Subcutaneous adipose tissue (tissue), 4 donors: Measurements from ENCODE around the gene OSBPL7. TPM values are rescaled to one million over a fixed set of nuclear protein-coding genes. Genes with fewer than 3 reads are reported as not detected.

ENCODE experiments used
- total RNA-seq, 4 donors: library from RNA; depleted of rRNA; stranded (reverse); fragments of >200 nt; gene quantifications; one replicate each; pipeline ENCODE4 v1.1.0, GENCODE V29; 2016
- TF ChIP-seq, protein P1 (sequence below): fragments of 450-650 bp; IDR thresholded peaks from one replicate; pipeline ENCODE4 v1.5.1; 2016; ENCODE audit warnings: low read depth, mild to moderate bottlenecking, control low read depth, antibody characterized with exemption, moderate library complexity

Gene OSBPL7
- total RNA-seq, 4 donors from 2014 or later, result 2.2 to 4.1 (median 2.5) TPM

- TF ChIP-seq, protein P1, sequence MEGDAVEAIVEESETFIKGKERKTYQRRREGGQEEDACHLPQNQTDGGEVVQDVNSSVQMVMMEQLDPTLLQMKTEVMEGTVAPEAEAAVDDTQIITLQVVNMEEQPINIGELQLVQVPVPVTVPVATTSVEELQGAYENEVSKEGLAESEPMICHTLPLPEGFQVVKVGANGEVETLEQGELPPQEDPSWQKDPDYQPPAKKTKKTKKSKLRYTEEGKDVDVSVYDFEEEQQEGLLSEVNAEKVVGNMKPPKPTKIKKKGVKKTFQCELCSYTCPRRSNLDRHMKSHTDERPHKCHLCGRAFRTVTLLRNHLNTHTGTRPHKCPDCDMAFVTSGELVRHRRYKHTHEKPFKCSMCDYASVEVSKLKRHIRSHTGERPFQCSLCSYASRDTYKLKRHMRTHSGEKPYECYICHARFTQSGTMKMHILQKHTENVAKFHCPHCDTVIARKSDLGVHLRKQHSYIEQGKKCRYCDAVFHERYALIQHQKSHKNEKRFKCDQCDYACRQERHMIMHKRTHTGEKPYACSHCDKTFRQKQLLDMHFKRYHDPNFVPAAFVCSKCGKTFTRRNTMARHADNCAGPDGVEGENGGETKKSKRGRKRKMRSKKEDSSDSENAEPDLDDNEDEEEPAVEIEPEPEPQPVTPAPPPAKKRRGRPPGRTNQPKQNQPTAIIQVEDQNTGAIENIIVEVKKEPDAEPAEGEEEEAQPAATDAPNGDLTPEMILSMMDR, result no peak
Observed at GRCh38 chr17:47808830-47809480, 12.6 kb downstream of the OSBPL7 start.

DNA sequence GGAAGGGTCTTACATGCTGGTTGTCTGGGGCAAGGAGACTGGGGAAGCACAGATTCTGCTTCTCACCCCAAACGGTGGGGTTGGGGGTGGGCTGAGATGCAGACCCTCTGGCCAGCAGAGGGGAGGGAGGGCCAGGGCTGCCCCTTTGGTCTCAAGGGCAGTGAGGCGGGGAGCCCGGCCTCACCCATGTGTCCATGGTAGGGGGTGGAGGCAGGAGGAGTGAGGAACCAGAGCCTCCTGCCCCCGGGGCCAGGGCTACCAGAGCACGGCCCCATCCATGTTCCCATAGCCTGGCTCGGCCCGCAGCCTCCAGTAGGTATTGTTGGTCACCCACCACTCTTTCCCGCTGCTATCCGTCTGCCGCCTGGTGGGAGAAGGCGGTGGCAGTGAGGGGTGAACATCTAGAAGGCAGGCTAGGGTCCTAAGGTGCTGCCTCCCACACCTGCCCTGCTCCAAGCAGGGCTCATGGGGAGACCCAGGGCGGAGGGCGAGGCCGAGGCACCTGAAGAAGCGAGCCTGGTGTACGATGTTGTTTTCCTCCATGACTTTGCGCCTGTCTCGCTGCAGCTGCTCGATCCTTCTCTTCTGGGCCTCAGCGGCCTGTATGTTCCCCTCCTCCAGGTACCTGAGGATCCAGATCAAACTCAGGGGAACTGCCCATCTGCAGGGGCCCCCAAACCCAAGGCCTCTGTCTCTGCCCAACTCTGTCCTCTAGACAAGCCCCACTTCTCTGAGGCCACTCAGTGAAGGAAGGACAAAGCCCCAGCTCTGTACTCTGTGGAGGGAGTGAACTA is 13.4 kb downstream of the OSBPL7 start:
- TF ChIP-seq, protein P1, result no peak

GRCh38 chr17:47807421-47807820 is 14.2 kb downstream of the OSBPL7 start:
- TF ChIP-seq, protein P1, result no peak

- TF ChIP-seq, protein P1, result no peak
Observed at GRCh38 chr17:47806913-47807255, 14.7 kb downstream of the OSBPL7 start.

DNA sequence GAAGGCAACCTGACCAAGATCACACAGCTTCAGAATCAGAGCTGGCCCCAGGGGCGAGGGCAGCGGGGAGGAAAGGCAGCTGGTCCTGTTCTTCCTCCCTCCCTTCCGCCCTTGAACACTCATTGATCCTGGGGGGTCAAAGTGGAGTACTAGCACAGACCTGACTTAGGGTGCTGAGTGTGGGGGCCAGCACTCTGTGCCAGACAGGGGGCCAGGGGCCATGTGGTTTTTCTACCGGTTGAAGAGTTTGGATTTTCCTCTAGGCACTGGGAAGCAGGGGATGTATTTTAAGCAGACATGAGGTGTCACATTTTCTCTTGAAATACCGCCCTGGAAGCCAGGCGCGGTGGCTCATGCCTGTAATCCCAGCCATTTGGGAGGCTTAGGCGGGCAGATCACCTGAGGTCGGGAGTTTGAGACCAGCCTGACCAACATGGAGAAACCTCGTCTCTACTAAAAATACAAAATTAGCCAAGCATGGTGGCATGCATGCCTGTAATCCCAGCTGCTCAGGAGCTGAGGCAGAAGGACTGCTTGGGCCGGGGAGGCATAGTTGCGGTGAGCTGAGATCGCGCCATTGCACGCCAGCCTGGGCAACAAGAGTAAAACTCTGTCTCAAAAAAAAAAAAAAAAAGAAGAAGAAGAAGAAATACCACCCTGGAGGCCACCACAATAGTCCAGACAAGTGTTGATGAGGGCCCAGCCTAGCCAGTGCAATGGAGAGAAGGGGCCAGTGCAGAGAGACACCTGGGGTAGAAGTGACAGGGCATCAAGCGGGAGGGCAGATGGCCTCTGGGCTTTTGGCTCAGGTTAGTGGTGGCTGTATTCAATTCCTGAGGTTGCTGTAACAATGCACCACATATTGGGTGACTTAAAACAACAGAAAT is 15.3 kb downstream of the OSBPL7 start:
- TF ChIP-seq, protein P1, result no peak

DNA sequence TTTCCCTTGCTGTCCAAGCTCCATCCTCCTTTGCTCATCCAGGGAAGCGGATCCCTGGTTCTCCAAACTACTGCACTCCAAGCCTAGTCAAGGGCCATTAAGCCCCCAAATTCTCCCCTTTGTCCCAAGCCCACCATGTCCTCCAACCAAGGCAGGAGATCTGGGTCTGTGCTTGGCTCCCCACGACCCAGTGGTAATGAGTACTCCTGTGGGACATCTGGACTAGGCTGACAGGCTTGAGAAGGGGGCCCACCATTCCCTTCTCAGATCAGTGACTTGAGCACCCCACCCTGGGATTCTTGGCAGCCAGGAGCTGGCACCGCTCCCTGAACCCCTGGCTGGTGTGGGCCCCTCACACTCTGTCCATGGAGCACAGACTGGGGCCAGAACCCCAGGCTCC is 17.1 kb downstream of the OSBPL7 start:
- TF ChIP-seq, protein P1, result no peak

- TF ChIP-seq, protein P1, result no peak
Observed at GRCh38 chr17:47803751-47804150, 17.8 kb downstream of the OSBPL7 start.
